Activated CD8-positive, alpha-beta memory T cell treated with anti-CD3 and anti-CD28 coated beads, Interleukin-2, amount 50 U/mL, for 48 hours (primary cell): Measurements from ENCODE around the gene RNF112.

ENCODE experiments used
- DNase-seq: peaks from one replicate; pipeline ENCODE4 v3.0.0-alpha.2; 2020

RNF112 gene

GRCh38 chr17:19410875-19411620 is at the start of gene RNF112:
RNF112 (plus strand) TSS chr17:19411232; CDS start chr17:19411409, 177 bp downstream.
- DNase-seq = no peak

- DNase-seq = no peak
Measured at GRCh38 chr17:19361326-19361725, 49.7 kb upstream of the RNF112 start.

DNA sequence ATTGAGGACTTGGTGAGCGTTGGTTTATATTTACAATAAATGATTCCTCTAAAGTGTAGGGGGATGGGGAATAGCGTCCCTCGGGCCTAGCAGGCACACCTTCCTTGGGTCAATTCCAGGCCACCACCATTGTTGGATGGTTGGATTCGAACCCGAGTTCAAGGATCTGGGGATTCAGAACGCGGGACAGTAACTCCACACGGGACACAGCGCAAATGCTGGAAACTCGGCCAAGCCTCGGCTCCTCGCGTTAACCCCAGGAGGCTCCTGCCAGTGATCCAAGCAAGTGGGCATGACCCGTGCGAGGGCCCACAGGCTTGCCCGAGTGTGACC is 49.1 kb upstream of the RNF112 start:
- no peak for DNase-seq

- DNase-seq = peak; percentile 96
Measured at GRCh38 chr17:19362277-19363113, 48.5 kb upstream of the RNF112 start, which contains the start of gene B9D1. B9D1 (minus strand) TSS chr17:19362723; CDS start chr17:19362569, 154 bp downstream.

DNA sequence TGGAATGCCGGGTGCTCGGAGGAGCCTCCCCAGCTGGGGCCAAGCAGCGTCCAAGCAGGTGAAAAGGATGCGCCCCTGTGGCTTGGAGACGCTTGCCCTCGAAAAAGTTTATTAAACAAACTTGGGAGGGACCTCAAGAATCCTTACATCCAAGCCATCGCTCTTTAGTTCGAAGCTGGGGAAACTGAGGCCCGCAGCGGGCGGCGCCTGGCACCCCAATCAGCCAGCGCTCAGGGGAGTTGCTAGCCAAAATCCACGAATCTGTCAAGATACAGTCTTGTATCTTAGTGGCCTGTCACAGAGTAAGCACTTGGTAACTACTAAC is 48.0 kb upstream of the RNF112 start:
- DNase-seq = no peak

DNA sequence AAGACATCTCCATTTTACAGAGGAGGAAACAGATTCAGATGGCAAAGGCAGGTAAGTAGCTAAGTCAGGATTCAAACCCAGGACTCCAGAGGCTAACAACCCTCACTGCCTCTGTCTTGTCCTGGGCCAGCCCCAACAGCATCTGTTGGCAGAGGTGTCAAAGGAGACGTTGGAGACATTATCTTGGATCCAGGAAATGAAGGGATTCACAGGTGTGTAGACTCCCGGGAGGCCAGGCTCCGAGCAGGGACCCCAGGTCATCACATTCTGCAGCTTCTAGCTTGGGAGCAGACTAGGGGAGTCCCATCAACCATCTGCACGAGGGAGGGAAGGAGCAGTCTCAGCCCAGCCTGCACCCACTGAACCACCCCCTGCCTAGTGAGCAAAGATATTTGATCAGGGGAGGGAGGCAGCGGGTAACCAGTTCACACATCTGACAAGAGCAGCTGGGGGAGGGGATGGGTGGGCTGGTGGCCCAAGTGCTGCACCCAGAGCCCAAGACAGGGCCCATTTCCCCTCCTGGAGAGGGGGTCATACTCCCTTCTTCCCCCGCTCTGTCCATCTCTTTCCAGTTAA is 47.5 kb upstream of the RNF112 start:
- no peak for DNase-seq

- no peak for DNase-seq
Measured at GRCh38 chr17:19364699-19365498, 46.1 kb upstream of the RNF112 start.

DNA sequence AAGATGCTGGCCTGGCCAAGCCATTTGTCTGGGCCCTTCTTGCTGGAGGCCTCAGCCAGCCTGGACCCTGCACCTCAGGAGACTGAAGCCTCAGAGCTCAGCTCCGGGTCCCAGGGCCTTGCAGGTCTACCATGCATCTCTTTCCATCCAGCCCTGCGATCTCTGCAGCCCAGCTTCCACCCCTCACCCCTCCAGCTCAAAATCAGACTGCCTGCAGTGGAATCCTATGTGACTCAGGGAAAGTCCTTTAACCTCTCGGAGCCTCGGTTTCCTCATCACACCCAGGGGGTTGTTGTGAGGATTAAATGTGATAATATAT is 45.6 kb upstream of the RNF112 start:
- no peak for DNase-seq

- no peak for DNase-seq
Measured at GRCh38 chr17:19365833-19366636, 45.0 kb upstream of the RNF112 start.

GRCh38 chr17:19366637-19366972 is 44.4 kb upstream of the RNF112 start:
- DNase-seq = no peak

DNA sequence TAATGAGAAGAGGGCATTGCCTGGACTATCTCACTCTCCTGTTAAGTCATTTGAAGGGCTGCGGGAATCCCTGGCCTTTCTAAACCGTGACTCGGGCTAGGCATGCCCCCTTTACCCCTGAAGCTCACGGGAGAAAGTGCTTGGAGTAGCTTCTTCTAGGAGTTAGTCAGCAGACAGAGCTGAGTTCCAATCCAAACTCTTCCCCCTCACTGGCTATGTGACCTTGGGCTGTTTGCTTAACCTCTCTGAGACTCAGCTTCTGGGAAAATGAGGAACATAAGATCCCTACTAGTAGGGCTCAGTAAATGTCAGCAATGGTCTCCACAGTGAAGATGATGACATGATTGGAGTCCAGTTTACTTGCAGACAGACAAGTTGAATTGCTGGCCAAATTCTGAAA is 42.8 kb upstream of the RNF112 start:
- no peak for DNase-seq

DNA sequence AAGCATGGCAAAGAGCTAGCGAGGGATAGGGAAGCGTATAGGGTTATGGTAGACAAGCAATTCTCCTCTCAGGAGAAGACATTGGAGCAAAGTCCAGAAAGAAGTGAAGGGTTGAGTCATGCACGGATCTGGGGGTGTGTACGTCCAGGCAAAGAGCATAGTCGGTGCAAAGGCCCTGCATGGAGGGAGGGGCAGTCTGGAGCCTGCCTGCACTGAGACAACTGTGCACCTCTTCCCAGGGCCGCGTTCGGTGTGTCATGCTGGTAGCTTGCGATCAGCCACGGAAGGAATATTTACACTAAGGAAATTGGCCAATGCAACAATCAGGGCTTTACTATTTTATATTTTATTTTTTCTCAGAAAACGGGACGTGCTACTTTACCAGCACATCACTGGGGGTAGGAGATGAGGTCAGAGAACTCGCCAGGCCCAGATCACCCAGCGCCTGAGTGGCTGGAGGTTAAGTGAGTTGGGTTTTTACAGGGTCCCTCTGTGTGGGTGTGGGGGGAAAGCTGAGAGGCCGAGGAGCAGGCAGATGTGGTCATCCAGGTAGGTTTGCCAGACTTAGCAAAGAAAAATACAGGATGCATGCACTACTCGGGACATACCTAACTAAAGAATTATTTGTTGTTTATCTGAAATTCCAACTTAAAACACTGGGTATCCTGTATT is 41.8 kb upstream of the RNF112 start:
- DNase-seq = no peak

DNA sequence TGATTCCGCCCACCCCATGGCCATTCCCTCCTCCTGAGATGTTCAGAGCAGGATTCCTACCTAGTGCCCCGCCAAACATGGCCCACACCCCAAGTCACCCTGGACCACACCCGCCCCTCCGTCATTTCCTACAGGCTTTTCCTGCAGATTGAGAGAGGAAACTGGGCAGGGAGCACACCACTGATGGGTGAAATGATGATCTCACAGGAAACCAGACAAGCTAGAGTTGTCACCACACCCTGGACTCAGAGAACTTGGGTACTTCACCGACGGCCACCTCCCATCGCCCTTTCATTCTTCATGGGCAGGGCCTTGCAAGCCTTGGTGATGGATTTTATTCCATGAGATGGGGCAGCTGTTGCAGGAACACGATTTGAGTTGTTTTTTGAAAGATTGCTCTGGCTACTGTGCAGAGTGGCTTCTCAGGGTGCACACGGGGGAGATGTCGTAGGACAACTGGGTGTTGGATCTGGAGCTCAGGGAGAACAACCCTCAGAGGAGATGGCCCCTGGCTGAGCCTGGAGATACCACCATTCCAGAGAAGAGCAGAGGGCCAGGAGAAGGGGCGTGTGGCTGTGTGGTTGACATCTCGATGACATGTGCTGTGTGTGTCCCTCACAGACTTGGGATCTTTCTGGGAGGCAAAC is 41.1 kb upstream of the RNF112 start:
- no peak for DNase-seq

DNA sequence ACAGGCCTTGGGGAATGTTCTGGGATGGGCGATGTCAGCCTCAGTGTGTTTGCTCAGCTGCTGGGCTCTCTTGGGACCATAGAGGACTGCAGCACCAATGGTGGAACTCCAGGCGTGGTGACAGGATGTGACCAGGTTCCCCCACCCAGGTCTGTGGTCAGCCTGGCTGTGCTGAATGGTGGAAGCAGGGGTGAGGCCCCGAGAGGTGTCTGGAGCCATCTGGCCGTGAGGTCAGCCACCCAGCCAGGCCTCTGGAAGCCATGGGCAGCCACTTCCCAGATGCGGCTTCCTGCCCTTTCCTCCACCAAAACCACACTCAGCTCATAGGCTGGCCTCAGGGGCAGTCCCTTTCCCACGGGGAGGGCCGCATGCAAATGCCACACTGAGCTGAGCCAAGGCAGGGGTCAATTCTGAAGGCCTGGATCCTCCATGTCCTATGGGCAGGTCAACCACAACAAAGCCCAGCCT is 40.5 kb upstream of the RNF112 start:
- peak; percentile 50 for DNase-seq

DNA sequence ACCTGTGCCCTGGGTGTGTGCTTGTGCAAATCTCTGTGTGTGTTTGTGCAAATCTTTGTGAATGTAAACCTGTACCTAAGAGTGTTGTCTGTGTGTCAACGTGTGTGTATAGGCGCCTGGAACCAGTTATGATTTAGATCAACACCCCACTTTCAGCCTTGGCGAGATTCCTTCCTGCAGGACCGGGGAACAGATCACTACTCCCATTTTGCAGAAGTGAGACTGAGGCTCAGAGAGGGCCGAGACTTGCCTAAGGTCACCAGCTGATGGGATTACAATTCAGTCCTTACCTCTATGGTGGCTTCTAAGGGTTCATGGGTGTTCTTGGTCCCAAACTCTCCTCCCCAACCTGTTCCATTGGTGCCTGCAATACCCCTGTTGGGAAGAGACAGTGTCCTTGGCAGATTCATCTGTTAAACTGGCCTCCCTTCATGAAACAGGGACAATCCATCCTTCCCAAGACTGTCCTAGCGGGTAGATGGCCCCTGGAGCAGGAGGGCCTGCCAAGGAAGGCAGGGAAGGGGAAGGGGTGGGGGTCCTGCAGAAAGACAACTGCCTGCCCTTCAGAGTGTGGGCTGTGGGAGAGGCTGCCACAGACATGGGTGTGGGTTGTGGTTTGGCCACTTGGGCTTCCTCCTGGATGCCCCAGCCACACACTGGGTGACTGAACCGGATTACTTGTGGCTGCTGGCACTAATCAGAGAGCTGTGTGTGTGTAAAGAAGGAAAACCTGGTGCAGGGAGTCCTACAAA is 39.6 kb upstream of the RNF112 start:
- peak; percentile 46 for DNase-seq

DNA sequence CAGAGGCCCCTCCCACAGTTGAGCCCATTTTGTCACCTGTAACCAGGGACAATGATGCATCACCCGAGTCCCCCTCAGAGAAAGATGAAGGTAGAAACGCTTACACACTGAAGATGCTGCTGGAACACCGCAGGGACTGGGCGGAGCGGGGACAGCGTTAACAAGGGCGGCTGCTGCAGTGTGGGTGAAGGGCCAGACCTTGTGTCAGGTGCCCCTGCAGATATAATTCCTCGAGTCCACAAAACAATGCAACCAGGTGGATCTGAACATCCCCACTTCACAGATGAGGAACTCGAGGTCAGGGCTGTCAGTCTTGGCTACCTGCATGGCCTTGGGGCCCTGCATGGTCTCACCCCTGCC is 39.0 kb upstream of the RNF112 start:
- peak; percentile 46 for DNase-seq

GRCh38 chr17:19372439-19372838 is 38.6 kb upstream of the RNF112 start:
- DNase-seq = peak; percentile 40

DNA sequence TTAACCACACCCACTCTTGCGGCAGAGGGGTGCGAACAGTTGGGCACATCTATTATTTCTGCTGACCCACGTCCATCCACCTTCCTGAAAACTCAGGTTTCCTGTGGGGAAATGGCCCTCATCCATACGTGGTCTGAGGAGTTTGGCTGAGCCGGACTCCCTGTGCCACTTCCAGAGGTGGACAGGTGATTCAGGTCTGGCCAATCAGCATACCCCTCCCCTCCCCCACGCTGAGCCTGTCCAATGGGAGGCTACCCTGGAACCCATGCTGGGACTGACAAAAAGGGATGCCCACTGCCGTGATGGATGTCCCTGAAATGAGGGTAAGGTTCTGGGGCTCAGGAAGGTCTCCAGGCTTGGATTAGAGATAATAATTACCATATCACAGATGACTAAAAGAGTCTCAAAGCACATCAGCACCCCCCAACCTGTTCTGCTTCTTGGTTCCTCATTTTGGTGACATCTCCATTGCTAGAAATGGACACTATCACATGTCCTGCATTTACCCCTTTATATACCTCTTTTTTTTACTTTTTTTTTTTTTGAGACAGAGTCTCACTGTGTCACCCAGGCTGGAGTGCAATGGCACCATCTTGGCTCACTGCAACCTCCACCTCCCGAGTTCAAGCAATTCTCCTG is 38.0 kb upstream of the RNF112 start:
- peak; percentile 26 for DNase-seq

DNA sequence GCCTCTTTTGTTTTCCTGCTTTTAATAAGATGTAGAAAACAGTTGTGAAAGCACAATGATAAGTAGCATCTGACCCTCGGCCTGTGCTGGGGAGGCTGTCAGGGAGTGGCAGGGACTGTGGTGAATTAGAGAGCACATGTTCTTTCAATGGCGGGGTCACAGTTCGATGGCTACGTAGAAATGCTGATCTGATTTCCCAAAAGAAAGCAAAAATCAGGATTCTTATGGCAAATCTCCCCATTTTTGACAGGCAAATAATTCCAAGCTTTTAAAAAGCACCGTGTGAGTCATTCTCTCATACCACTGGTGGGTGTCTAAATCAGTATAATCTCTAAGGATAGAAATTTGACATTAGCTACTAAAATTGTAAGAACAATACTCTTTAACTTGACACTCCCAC is 36.9 kb upstream of the RNF112 start:
- DNase-seq = no peak

- no peak for DNase-seq
Measured at GRCh38 chr17:19375732-19376131, 35.3 kb upstream of the RNF112 start.
